K562 (cell line): Measurements from ENCODE around the gene PRDX2. TPM values are rescaled to one million over a fixed set of nuclear protein-coding genes. Genes with fewer than 3 reads are reported as not detected.

ENCODE experiments used
- ATAC-seq: fragments of 200-7000 bp; cut with Tn5 transposase; 3 replicates; pipeline ENCODE4 v1.9.1; 2020; ENCODE audit warnings: moderate library complexity
- BruUV-seq: library from RNA; stranded (reverse); fragments of 400-500 nt; replicated peaks from 2 replicates; lab custom pipeline; 2021; lab: Mats Ljungman, UMichigan
- CTCF ChIA-PET: fragments of 300-600 bp; formaldehyde crosslinking; extraction: SDS; loops from one replicate; lab custom pipeline; 2021; ENCODE audit warnings: low intra/inter-chr PET ratio; lab: Yijun Ruan, JAX
- POLR2A ChIA-PET: fragments of 300-600, 350-650 bp; sonication (Branson Sonifier 250); formaldehyde crosslinking; extraction: SDS; loops from one replicate; lab custom pipeline; 2021; ENCODE audit warnings: antibody characterized with exemption, inconsistent platforms; lab: Yijun Ruan, JAX
- DNase-seq, 4 experiments: peaks; one replicate each; pipeline versions ENCODE4 v3.0.0 to v3.0.0-alpha.2; 2011 to 2018; ENCODE audit warnings: low spot score in 3 of 4, mixed read lengths in 3 of 4; ENCODE audit errors: extremely low read depth in 1 of 4
- FAIRE-seq: peaks from 2 replicates; lab custom pipeline; 2011; peaks lifted over from hg19 to GRCh38; lab: Jason Lieb, UNC
- H2AFZ ChIP-seq: 2 replicates; pipeline ENCODE4 v1.6.0; 2011; ENCODE audit warnings: low read depth, low read length, control low read depth, inconsistent platforms
- H3K27ac ChIP-seq: fragments of 200-600 bp; 3 replicates; pipeline ENCODE4 v1.8.0; 2011; ENCODE audit warnings: low read depth, mild to moderate bottlenecking, control low read depth, inconsistent platforms, low read length, moderate library complexity, mixed read lengths; ENCODE audit errors: extremely low read depth
- H3K27me3 ChIP-seq, 2 experiments: fragments of 300-600 bp in 1 of 2; 2 replicates in 1 of 2; 3 replicates in 1 of 2; pipeline versions ENCODE4 v1.6.0 to v1.8.0; 2011; ENCODE audit warnings: inconsistent platforms in 2 of 2, low read length in 2 of 2, mild to moderate bottlenecking in 1 of 2, mixed read lengths in 1 of 2, moderate library complexity in 1 of 2; ENCODE audit not compliant: control insufficient read depth in 2 of 2, insufficient read depth in 2 of 2
- H3K36me3 ChIP-seq: fragments of 300-600 bp; 3 replicates; pipeline ENCODE4 v1.8.0; 2011; ENCODE audit warnings: mild to moderate bottlenecking, low read length, inconsistent platforms; ENCODE audit not compliant: control insufficient read depth, insufficient read depth
- H3K4me1 ChIP-seq, 2 experiments: fragments of 200-600 bp in 1 of 2; replicated peaks in 1 of 2; 2 replicates in 1 of 2; 3 replicates in 1 of 2; pipeline versions ENCODE4 v1.5.1 to v1.8.0; 2011; ENCODE audit warnings: inconsistent platforms in 2 of 2, low read length in 2 of 2, mild to moderate bottlenecking in 1 of 2, mixed read lengths in 1 of 2, moderate library complexity in 1 of 2; ENCODE audit not compliant: control insufficient read depth in 2 of 2, insufficient read depth in 2 of 2
- H3K4me2 ChIP-seq: 2 replicates; pipeline ENCODE4 v1.6.1; 2011; ENCODE audit warnings: low read length, control low read depth, inconsistent platforms, mixed read lengths; ENCODE audit not compliant: insufficient read depth
- H3K4me3 ChIP-seq: fragments of 200-600 bp; sonication (generic), shearing (Covaris generic); 2 replicates; pipeline ENCODE4 v1.5.1; 2016; ENCODE audit warnings: control low read depth, inconsistent platforms
- H3K79me2 ChIP-seq: fragments of 200-600 bp; 3 replicates; pipeline ENCODE4 v1.8.0; 2011; ENCODE audit warnings: low read length, inconsistent platforms; ENCODE audit not compliant: control insufficient read depth, insufficient read depth
- H3K9ac ChIP-seq, 2 experiments: 2 replicates each; pipeline versions ENCODE4 v1.6.0 to v1.6.1; 2011; ENCODE audit warnings: low read depth in 2 of 2, low read length in 2 of 2, control low read depth in 1 of 2, inconsistent platforms in 1 of 2, mild to moderate bottlenecking in 1 of 2, mixed read lengths in 1 of 2; ENCODE audit not compliant: insufficient read depth in 1 of 2
- H3K9me1 ChIP-seq: one replicate; pipeline ENCODE4 v1.6.0; 2011; ENCODE audit warnings: inconsistent platforms, mild to moderate bottlenecking, low read length, moderate library complexity; ENCODE audit not compliant: control insufficient read depth, insufficient read depth
- H3K9me3 ChIP-seq: replicated peaks from 2 replicates; pipeline ENCODE4 v1.5.1; 2011; ENCODE audit warnings: low read depth, low read length, inconsistent platforms; ENCODE audit not compliant: control insufficient read depth, insufficient read depth
- H4K20me1 ChIP-seq: replicated peaks from 2 replicates; pipeline ENCODE4 v1.6.1; 2011; ENCODE audit warnings: low read length, inconsistent platforms, mixed read lengths; ENCODE audit not compliant: control insufficient read depth, insufficient read depth
- ZBTB33 ChIP-seq: sonication (generic); formaldehyde crosslinking; IDR thresholded peaks from 2 replicates; pipeline ENCODE4 v1.8.1; 2023; ENCODE audit warnings: mild to moderate bottlenecking, missing genetic modification reagents
- ZSCAN32 ChIP-seq: fragments of 450-650 bp; formaldehyde crosslinking; IDR thresholded peaks from 2 replicates; pipeline ENCODE4 v1.4.0; 2020; ENCODE audit warnings: mild to moderate bottlenecking, moderate library complexity
- WGBS: fragments of 100-300 bp; shearing (Covaris generic); methylation state at CpG from one replicate; pipeline ENCODE4 v1.1.6; 2016; ENCODE audit warnings: low coverage, mixed read lengths; ENCODE audit not compliant: insufficient coverage; ENCODE audit errors: missing lambda C conversion rate; 5-methylcytosine and 5-hydroxymethylcytosine counted together
- in situ Hi-C: fragments of 300-500 bp; cut with MboI; formaldehyde crosslinking; loops from 4 replicates; pipeline ENCODE4 v1.15.0; 2018; ENCODE audit warnings: inconsistent platforms, mixed read lengths
- intact Hi-C: fragments of 100-400 bp; cut with micrococcal nuclease; formaldehyde crosslinking; loops from 2 replicates; pipeline ENCODE4 v1.14.2; 2022
- polyA plus RNA-seq, 8 experiments: library from polyadenylated mRNA; depleted of rRNA in 4 of 8; stranded (reverse) in 5 of 8; unstranded in 3 of 8; fragments of >200 nt; fragmentation: Nextera tagmentation in 2 of 8; fragmentation: Illumina TruSeq in 1 of 8; extraction: Ambion mirVana in 2 of 8; extraction: Trizol in 1 of 8; gene quantifications; 2 replicates each; pipeline versions ENCODE4 v1.2.1 to v1.2.3, GENCODE V29; 2011 to 2014; ENCODE audit warnings: inconsistent platforms in 1 of 8, missing spikeins in 1 of 8
- total RNA-seq, 7 experiments: library from RNA; depleted of rRNA in 6 of 7; stranded (reverse); fragments of >200 nt in 6 of 7; fragmentation: Illumina TruSeq in 2 of 7; extraction: Trizol in 2 of 7; gene quantifications; 2 replicates each; pipeline versions ENCODE4 v1.2.1 to v1.2.3, GENCODE V29; 2011 to 2021; ENCODE audit warnings: low replicate concordance in 1 of 7

The PRDX2 gene
- total and polyA plus RNA-seq, 9 of the 15 experiments (the other 6 are each of a cell fraction or from before 2014, with no cell fraction given), result 206 to 1,183 (median 415) TPM

GRCh38 chr19:12754465-12755196, 47.0 kb downstream of the PRDX2 start:
- no peak for DNase-seq
- peaks cover 4 to 45% of the 10 kb centered on the region in 2 experiments; a peak in 3 of 5 replicates for H3K4me1 ChIP-seq
- no peak overlapping the region for H3K4me3 ChIP-seq
- H3K9ac ChIP-seq, result no peak overlapping the region
- ChIA-PET CTCF (no interaction called here), POLR2A (interaction anchor here (0.6 to 2.0 kb wide), 8 partner anchors 8 to 1494 kb away, joined by 3 to 6 read pairs (median 4); partner anchors contain the start of genes GET3 and TRIR)
- TF ChIP-seq ZBTB33 (CRISPR knock-in tag), result peak; percentile 18; the same call in 1 of the 2 replicates
- TF ChIP-seq ZSCAN32 (CRISPR knock-in tag), result no peak
- H3K79me2 ChIP-seq, result no peaks in the 10 kb centered on the region
- intact Hi-C loops, result no loop called here
- no peaks in the 10 kb centered on the region for H3K9me1 ChIP-seq
- no peak overlapping the region for H3K27ac ChIP-seq
- no peak for ATAC-seq
- in situ Hi-C loops, result no loop called here
- no TSS peak for BruUV-seq
- H3K9me3 ChIP-seq, result no peaks in the 10 kb centered on the region
- no peak for FAIRE-seq
- 51% methylated on average over 24 of the region's 50 CpGs for WGBS
- peaks cover 20 to 36% of the 10 kb centered on the region in 2 experiments; a peak in 3 of 5 replicates for H3K27me3 ChIP-seq
- H2AFZ ChIP-seq, result no peak overlapping the region
- H4K20me1 ChIP-seq, result no peaks in the 10 kb centered on the region
- no peak overlapping the region for H3K4me2 ChIP-seq
- no peaks in the 10 kb centered on the region for H3K36me3 ChIP-seq
